Endothelial cell of umbilical vein (primary cell): ENCODE measurements around the gene ATXN1. TPM values are rescaled to one million over a fixed set of nuclear protein-coding genes. Genes with fewer than 3 reads are reported as not detected.

Source experiments
- BruUV-seq: library from RNA; stranded (reverse); fragments of 400-500 nt; replicated peaks from 2 replicates; lab custom pipeline; 2021; lab: Mats Ljungman, UMichigan
- CTCF ChIA-PET: fragments of 300-600, 350-600 bp; sonication (Branson Sonifier 250); formaldehyde crosslinking; loops from one replicate; lab custom pipeline; 2021; ENCODE audit warnings: antibody characterized with exemption, inconsistent platforms; lab: Charles Lee
- POLR2A ChIA-PET: fragments of 300-600, 350-600 bp; sonication (Branson Sonifier 250); formaldehyde crosslinking; loops from one replicate; lab custom pipeline; 2021; ENCODE audit warnings: antibody characterized with exemption, inconsistent platforms; lab: Charles Lee
- DNase-seq: peaks from one replicate; pipeline ENCODE4 v3.0.0-alpha.2; 2011; ENCODE audit warnings: low read depth, low spot score
- FAIRE-seq: peaks from 2 replicates; lab custom pipeline; 2011; peaks lifted over from hg19 to GRCh38; lab: Jason Lieb, UNC
- H2AFZ ChIP-seq: 2 replicates; pipeline ENCODE4 v1.6.0; 2012; ENCODE audit warnings: low read depth, low read length, control low read depth, inconsistent platforms
- H3K27ac ChIP-seq: 2 replicates; pipeline ENCODE4 v1.5.1; 2011; ENCODE audit warnings: low read depth, mild to moderate bottlenecking, control low read depth, low read length, moderate library complexity; ENCODE audit not compliant: insufficient read depth
- H3K27me3 ChIP-seq, 2 experiments: 2 replicates each; pipeline versions ENCODE4 v1.6.0 to v1.6.1; 2011; ENCODE audit warnings: low read length in 2 of 2, mixed read lengths in 1 of 2; ENCODE audit not compliant: control insufficient read depth in 2 of 2, insufficient read depth in 2 of 2
- H3K36me3 ChIP-seq, 2 experiments: 2 replicates in 1 of 2; 3 replicates in 1 of 2; pipeline ENCODE4 v1.5.1; 2011; ENCODE audit warnings: low read length in 2 of 2, mild to moderate bottlenecking in 1 of 2, moderate library complexity in 1 of 2; ENCODE audit not compliant: control insufficient read depth in 2 of 2, insufficient read depth in 2 of 2; ENCODE audit errors: extremely low read depth in 1 of 2
- H3K4me1 ChIP-seq: 3 replicates; pipeline ENCODE4 v1.5.1; 2011; ENCODE audit warnings: mild to moderate bottlenecking, low read length; ENCODE audit not compliant: control insufficient read depth, insufficient read depth; ENCODE audit errors: extremely low read depth
- H3K4me2 ChIP-seq: 2 replicates; pipeline ENCODE4 v1.6.1; 2011; ENCODE audit warnings: low read length, control low read depth, mixed read lengths; ENCODE audit not compliant: insufficient read depth
- H3K4me3 ChIP-seq, 3 experiments: fragments of 200-600 bp in 1 of 3; sonication (generic), shearing (Covaris generic) in 1 of 3; replicated peaks in 1 of 3; 2 replicates each; pipeline ENCODE4 v1.5.1; 2011 to 2016; ENCODE audit warnings: control low read depth in 3 of 3, low read length in 3 of 3, mild to moderate bottlenecking in 2 of 3, inconsistent platforms in 1 of 3, low read depth in 1 of 3, moderate library complexity in 1 of 3; ENCODE audit not compliant: insufficient read depth in 1 of 3
- H3K79me2 ChIP-seq: 2 replicates; pipeline ENCODE4 v1.6.0; 2012; ENCODE audit warnings: low read length, inconsistent platforms; ENCODE audit not compliant: control insufficient read depth, insufficient read depth
- H3K9ac ChIP-seq: replicated peaks from 2 replicates; pipeline ENCODE3; 2011; ENCODE audit warnings: low read length, control low read depth; ENCODE audit not compliant: insufficient read depth; ENCODE audit errors: extremely low read depth
- H3K9me1 ChIP-seq: replicated peaks from 3 replicates; pipeline ENCODE4 v1.6.0; 2011; ENCODE audit warnings: mild to moderate bottlenecking, low read length; ENCODE audit not compliant: control insufficient read depth, insufficient read depth; ENCODE audit errors: extremely low read depth
- H3K9me3 ChIP-seq: replicated peaks from 2 replicates; pipeline ENCODE4 v1.5.1; 2012; ENCODE audit warnings: low read length, inconsistent platforms; ENCODE audit not compliant: control insufficient read depth, insufficient read depth
- H4K20me1 ChIP-seq: replicated peaks from 2 replicates; pipeline ENCODE3; 2011; ENCODE audit warnings: mild to moderate bottlenecking, low read length; ENCODE audit not compliant: control insufficient read depth, insufficient read depth; ENCODE audit errors: extremely low read depth
- EZH2 ChIP-seq: IDR thresholded peaks from 2 replicates; pipeline ENCODE4 v1.6.1; 2012; ENCODE audit warnings: borderline replicate concordance, low read depth, mild to moderate bottlenecking, moderate library complexity, low read length, inconsistent platforms; ENCODE audit not compliant: severe bottlenecking
- FOS ChIP-seq: IDR thresholded peaks from 2 replicates; pipeline ENCODE4 v1.6.1; 2011; ENCODE audit warnings: mild to moderate bottlenecking, low read length, moderate library complexity, borderline replicate concordance; ENCODE audit not compliant: insufficient read depth
- GATA2 ChIP-seq: IDR thresholded peaks from 2 replicates; pipeline ENCODE4 v1.7.0; 2011; ENCODE audit warnings: low read depth, mild to moderate bottlenecking, moderate library complexity, mixed read lengths, low read length; ENCODE audit not compliant: insufficient read length, insufficient read depth
- JUN ChIP-seq: IDR thresholded peaks from 2 replicates; pipeline ENCODE4 v1.6.1; 2011; ENCODE audit warnings: borderline replicate concordance, low read depth; ENCODE audit not compliant: insufficient read length, insufficient read depth
- MYC ChIP-seq: IDR thresholded peaks from one replicate; pipeline ENCODE4 v1.6.1; 2011; ENCODE audit warnings: mild to moderate bottlenecking, low read depth, low read length
- POLR2A ChIP-seq: IDR thresholded peaks from 2 replicates; pipeline ENCODE4 v1.6.1; 2012; ENCODE audit warnings: low read depth, mild to moderate bottlenecking, control low read depth, low read length
- POLR2AphosphoS5 ChIP-seq: IDR thresholded peaks from 2 replicates; pipeline ENCODE4 v1.6.1; 2012; ENCODE audit warnings: low read depth, mild to moderate bottlenecking, control low read depth, low read length, moderate library complexity; ENCODE audit not compliant: insufficient read depth
- dilution Hi-C: fragments of 300-500 bp; cut with MboI; formaldehyde crosslinking; loops from one replicate; pipeline ENCODE4 v1.15.0; 2019; ENCODE audit warnings: low sequenced_read_pairs; ENCODE audit not compliant: extremely low pct_ligation_motif_present
- intact Hi-C: fragments of 100-400 bp; cut with micrococcal nuclease; formaldehyde crosslinking; loops from one replicate; pipeline ENCODE4 v1.10.0; 2022
- polyA plus RNA-seq, 4 experiments: library from polyadenylated mRNA; depleted of rRNA in 3 of 4; stranded (reverse) in 3 of 4; unstranded in 1 of 4; fragments of >200 nt; gene quantifications; 2 replicates each; pipeline versions ENCODE4 v1.2.1 to v1.2.3, GENCODE V29; 2011 to 2012; ENCODE audit warnings: missing spikeins in 1 of 4
- total RNA-seq: library from RNA; stranded (reverse); gene quantifications from 2 replicates; pipeline ENCODE4 v1.2.3, GENCODE V29; 2021
- TF ChIP-seq, protein P1 (sequence below), 2 donors: IDR thresholded peaks; 1 replicate in 1 of 2; 2 replicates in 1 of 2; pipeline ENCODE4 v1.5.1; 2011; ENCODE audit warnings: low read length in 2 of 2, mild to moderate bottlenecking in 2 of 2, moderate library complexity in 2 of 2, control low read depth in 1 of 2, inconsistent platforms in 1 of 2, low read depth in 1 of 2; ENCODE audit not compliant: insufficient read depth in 1 of 2; ENCODE audit errors: extremely low read depth in 1 of 2
- TF ChIP-seq, protein P2 (sequence below): IDR thresholded peaks from 2 replicates; pipeline ENCODE4 v1.6.1; 2011; ENCODE audit not compliant: insufficient read depth, insufficient read length

The ATXN1 gene
- total and polyA plus RNA-seq, 2 donors (not counting 3 experiments of a cell fraction or from before 2014, with no cell fraction given): 16.4 to 33.0 TPM

DNA sequence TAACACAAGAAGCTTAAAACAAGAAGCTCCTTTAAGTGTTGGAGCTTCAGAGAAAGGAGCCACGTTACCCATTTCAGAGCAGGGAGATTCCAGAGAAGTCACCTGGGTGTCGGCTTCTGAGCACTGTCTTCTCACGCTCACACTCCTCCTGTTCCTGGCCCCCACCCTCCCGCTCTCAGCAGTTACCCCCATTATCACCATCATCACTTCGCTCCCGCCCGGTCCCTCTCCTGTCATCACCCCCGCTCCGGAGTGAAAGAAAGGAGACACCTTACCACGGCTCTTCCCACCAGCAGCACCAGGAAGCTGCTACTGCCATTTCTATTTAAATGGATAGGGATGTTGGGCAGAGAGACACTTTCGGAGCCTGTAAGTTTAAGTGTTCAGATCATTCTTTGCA lies 399.0 kb downstream of the ATXN1 start:
- dilution Hi-C loops: no loop called here
- CTCF ChIA-PET: no interaction called here
- no peak for FAIRE-seq

More for the DNA sequence above, 399.0 kb downstream of the ATXN1 start:
- H2AFZ ChIP-seq: no peak overlapping the region
- no TSS peak for BruUV-seq
- H4K20me1 ChIP-seq: no peaks in the 10 kb centered on the region
- no peak for DNase-seq
- intact Hi-C loops: no loop called here
- no peaks in the 10 kb centered on the region for H3K36me3 ChIP-seq
- H3K79me2 ChIP-seq: no peaks in the 10 kb centered on the region
- H3K9ac ChIP-seq: no peak overlapping the region
- no peak overlapping the region for H3K4me3 ChIP-seq
- POLR2A ChIA-PET: no interaction called here
- no peaks in the 10 kb centered on the region for H3K27me3 ChIP-seq
- no peaks in the 10 kb centered on the region for H3K9me3 ChIP-seq
- TF ChIP-seq, protein P1, sequence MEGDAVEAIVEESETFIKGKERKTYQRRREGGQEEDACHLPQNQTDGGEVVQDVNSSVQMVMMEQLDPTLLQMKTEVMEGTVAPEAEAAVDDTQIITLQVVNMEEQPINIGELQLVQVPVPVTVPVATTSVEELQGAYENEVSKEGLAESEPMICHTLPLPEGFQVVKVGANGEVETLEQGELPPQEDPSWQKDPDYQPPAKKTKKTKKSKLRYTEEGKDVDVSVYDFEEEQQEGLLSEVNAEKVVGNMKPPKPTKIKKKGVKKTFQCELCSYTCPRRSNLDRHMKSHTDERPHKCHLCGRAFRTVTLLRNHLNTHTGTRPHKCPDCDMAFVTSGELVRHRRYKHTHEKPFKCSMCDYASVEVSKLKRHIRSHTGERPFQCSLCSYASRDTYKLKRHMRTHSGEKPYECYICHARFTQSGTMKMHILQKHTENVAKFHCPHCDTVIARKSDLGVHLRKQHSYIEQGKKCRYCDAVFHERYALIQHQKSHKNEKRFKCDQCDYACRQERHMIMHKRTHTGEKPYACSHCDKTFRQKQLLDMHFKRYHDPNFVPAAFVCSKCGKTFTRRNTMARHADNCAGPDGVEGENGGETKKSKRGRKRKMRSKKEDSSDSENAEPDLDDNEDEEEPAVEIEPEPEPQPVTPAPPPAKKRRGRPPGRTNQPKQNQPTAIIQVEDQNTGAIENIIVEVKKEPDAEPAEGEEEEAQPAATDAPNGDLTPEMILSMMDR (IDR thresholded peaks at IDR 0.05; ENCODE audit: extremely low read depth in 1 of 2, insufficient read depth in 1 of 2, low read depth in 1 of 2, low read length in 2 of 2): no peak
- TF ChIP-seq FOS (no peak), MYC (no peak), JUN (no peak), GATA2 (no peak), EZH2 (no peak), POLR2A (no peak), POLR2AphosphoS5 (no peak)
- TF ChIP-seq, protein P2, sequence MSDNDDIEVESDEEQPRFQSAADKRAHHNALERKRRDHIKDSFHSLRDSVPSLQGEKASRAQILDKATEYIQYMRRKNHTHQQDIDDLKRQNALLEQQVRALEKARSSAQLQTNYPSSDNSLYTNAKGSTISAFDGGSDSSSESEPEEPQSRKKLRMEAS: no peak
- no peaks in the 10 kb centered on the region for H3K4me1 ChIP-seq
- H3K4me2 ChIP-seq: no peak overlapping the region
- H3K27ac ChIP-seq: no peak overlapping the region
- H3K9me1 ChIP-seq: no peaks in the 10 kb centered on the region
